HepG2 (cell line): ENCODE data around the gene NDUFS2. TPM values are rescaled to one million over a fixed set of nuclear protein-coding genes. Genes with fewer than 3 reads are reported as not detected.

Experiments used
- ARID4A ChIP-seq: sonication (generic); formaldehyde crosslinking; IDR thresholded peaks from 2 replicates; pipeline ENCODE4 v1.5.0; 2020; ENCODE audit warnings: mild to moderate bottlenecking, missing genetic modification reagents, borderline replicate concordance
- BRD4 ChIP-seq: sonication (generic); formaldehyde crosslinking; IDR thresholded peaks from 2 replicates; pipeline ENCODE4 v1.4.0; 2020; ENCODE audit warnings: missing genetic modification reagents
- E2F2 ChIP-seq: sonication (generic); formaldehyde crosslinking; IDR thresholded peaks from 2 replicates; pipeline ENCODE4 v1.4.0; 2020; ENCODE audit warnings: missing genetic modification reagents, borderline replicate concordance
- ETS1 ChIP-seq: sonication (generic); formaldehyde crosslinking; IDR thresholded peaks from 2 replicates; pipeline ENCODE4 v1.4.0; 2020; ENCODE audit warnings: missing genetic modification reagents
- FOSL1 ChIP-seq: sonication (generic); formaldehyde crosslinking; IDR thresholded peaks from 2 replicates; pipeline ENCODE4 v1.9.0; 2021; ENCODE audit warnings: missing genetic modification reagents, borderline replicate concordance
- FOXP1 ChIP-seq, 2 experiments: fragments of 450-650 bp in 1 of 2; IDR thresholded peaks; 2 replicates each; pipeline ENCODE4 v1.6.1; 2017 to 2018; ENCODE audit warnings: antibody characterized with exemption in 1 of 2
- GMEB1 ChIP-seq: sonication (generic); formaldehyde crosslinking; IDR thresholded peaks from 2 replicates; pipeline ENCODE4 v1.5.1; 2020; ENCODE audit warnings: missing genetic modification reagents, mild to moderate bottlenecking, borderline replicate concordance
- HMGXB4 ChIP-seq, 2 experiments: sonication (generic) in 1 of 2; formaldehyde crosslinking in 1 of 2; IDR thresholded peaks; 2 replicates each; pipeline versions ENCODE4 v1.4.0 to v1.6.1; 2018 to 2020; ENCODE audit warnings: missing genetic modification reagents in 2 of 2, borderline replicate concordance in 1 of 2, low read depth in 1 of 2, mild to moderate bottlenecking in 1 of 2, missing biosample characterization in 1 of 2
- KLF13 ChIP-seq: sonication (generic); formaldehyde crosslinking; IDR thresholded peaks from 2 replicates; pipeline ENCODE4 v1.4.0; 2020; ENCODE audit warnings: mild to moderate bottlenecking, missing genetic modification reagents
- MATR3 ChIP-seq: sonication (generic); formaldehyde crosslinking; IDR thresholded peaks from 2 replicates; pipeline ENCODE4 v1.4.0; 2020; ENCODE audit warnings: missing genetic modification reagents
- SP4 ChIP-seq: sonication (generic); formaldehyde crosslinking; IDR thresholded peaks from 2 replicates; pipeline ENCODE4 v1.8.1; 2023; ENCODE audit warnings: mild to moderate bottlenecking, missing genetic modification reagents
- SSRP1 ChIP-seq: IDR thresholded peaks from 2 replicates; pipeline ENCODE4 v1.6.1; 2016; ENCODE audit warnings: control low read depth
- TBP ChIP-seq: sonication (generic); formaldehyde crosslinking; IDR thresholded peaks from 2 replicates; pipeline ENCODE4 v1.5.0; 2020; ENCODE audit warnings: missing genetic modification reagents
- XRCC5 ChIP-seq: fragments of 200-400 bp; formaldehyde crosslinking; optimal IDR thresholded peaks from 2 replicates; pipeline ENCODE3; 2017; ENCODE audit warnings: mild to moderate bottlenecking, low read length
- ZNF143 ChIP-seq: sonication (generic); formaldehyde crosslinking; IDR thresholded peaks from 2 replicates; pipeline ENCODE4 v1.4.0; 2020; ENCODE audit warnings: missing genetic modification reagents
- ZNF225 ChIP-seq: sonication (generic); formaldehyde crosslinking; IDR thresholded peaks from 2 replicates; pipeline ENCODE4 v1.4.0; 2020; ENCODE audit warnings: mild to moderate bottlenecking, missing genetic modification reagents
- ZNF282 ChIP-seq: fragments of 450-650 bp; IDR thresholded peaks from 2 replicates; pipeline ENCODE4 v1.6.1; 2018; ENCODE audit not compliant: partially characterized antibody
- ZNF430 ChIP-seq: sonication (generic); formaldehyde crosslinking; IDR thresholded peaks from 2 replicates; pipeline ENCODE4 v1.9.0; 2021; ENCODE audit warnings: mild to moderate bottlenecking, missing genetic modification reagents
- ZNF629 ChIP-seq: sonication (generic); formaldehyde crosslinking; conservative IDR thresholded peaks from 2 replicates; pipeline ENCODE4 v1.5.0; 2020; ENCODE audit warnings: missing genetic modification reagents
- polyA plus RNA-seq, 8 experiments: library from polyadenylated mRNA; depleted of rRNA in 3 of 8; stranded (reverse) in 7 of 8; unstranded in 1 of 8; fragments of >200 nt; fragmentation: Illumina TruSeq in 4 of 8; extraction: Trizol in 4 of 8; gene quantifications; 2 replicates each; pipeline versions ENCODE4 v1.2.1 to v1.2.3, GENCODE V29; 2011 to 2016; ENCODE audit warnings: low read depth in 4 of 8, missing spikeins in 1 of 8, mixed read lengths in 1 of 8; ENCODE audit not compliant: insufficient read depth in 1 of 8
- total RNA-seq, 5 experiments: library from RNA; depleted of rRNA; stranded (reverse); fragments of >200 nt; fragmentation: Illumina TruSeq; extraction: Trizol; gene quantifications; 2 replicates each; pipeline ENCODE4 v1.2.3, GENCODE V29; 2016; ENCODE audit warnings: low read depth in 1 of 5

The NDUFS2 gene
- total and polyA plus RNA-seq, 2 of the 13 experiments (the other 11 are each of a cell fraction or from before 2014, with no cell fraction given), result 89.9 to 118 TPM

- TF ChIP-seq ETS1 (CRISPR knock-in tag), result 0 out of 2 replicates have a peak, but pooled peaks have one; percentile 12
- no peak for TF ChIP-seq KLF13
- TF ChIP-seq ZNF629 (CRISPR knock-in tag), result no peak
- peak; percentile 95 for TF ChIP-seq BRD4 (CRISPR knock-in tag)
- TF ChIP-seq ZNF430 (CRISPR knock-in tag), result no peak
- TF ChIP-seq SSRP1 (CRISPR knock-in tag), result no peak
- no peak for TF ChIP-seq ZNF282
- TF ChIP-seq FOXP1 (IDR thresholded peaks at IDR 0.05), result no peak
- peak; percentile 23; the same call in 1 of the 2 replicates for TF ChIP-seq FOXP1 (CRISPR knock-in tag; IDR thresholded peaks at IDR 0.05)
- TF ChIP-seq FOSL1, result no peak
- TF ChIP-seq MATR3, result no peak
- 0 out of 2 replicates have a peak, but pooled peaks have one; percentile 50 for TF ChIP-seq ZNF225 (CRISPR knock-in tag)
- TF ChIP-seq ARID4A (CRISPR knock-in tag), result peak; percentile 83; the same call in 1 of the 2 replicates
- TF ChIP-seq E2F2 (CRISPR knock-in tag), result no peak
- TF ChIP-seq SP4, result peak; percentile 67
- TF ChIP-seq XRCC5, result peak; percentile 69
- peak; percentile 85 for TF ChIP-seq GMEB1 (CRISPR knock-in tag)
- peak; percentile 63; the same call in 1 of the 2 replicates for TF ChIP-seq ZNF143
- no peak for TF ChIP-seq TBP (CRISPR knock-in tag)
- TF ChIP-seq HMGXB4 (CRISPR knock-in tag; IDR thresholded peaks at IDR 0.05; ENCODE audit: borderline replicate concordance in 1 of 2, low read depth in 1 of 2), result peak; percentile 71 to 87; a peak in 3 of 4 replicates
These were observed at the start of gene NDUFS2 (continued) for GRCh38 chr1:161201836-161202712.
